HuH-7.5 (cell line): ENCODE data around the gene LNPK.
"Not testable (repeated sequence)": the region's sequence is repeated elsewhere in the genome, so short reads cannot be mapped to it uniquely, and the experiment has no call there.

ENCODE experiments used
- DNase-seq: peaks from one replicate; pipeline ENCODE4 v3.0.0; 2011; ENCODE audit warnings: low spot score

Gene LNPK

GRCh38 chr2:176001916-176002687 lies at the start of gene LNPK:
Gene LNPK (minus strand): TSS chr2:176002267. CDS start chr2:175995584, 6,683 bp downstream.
- peak; percentile 87 for DNase-seq

DNA sequence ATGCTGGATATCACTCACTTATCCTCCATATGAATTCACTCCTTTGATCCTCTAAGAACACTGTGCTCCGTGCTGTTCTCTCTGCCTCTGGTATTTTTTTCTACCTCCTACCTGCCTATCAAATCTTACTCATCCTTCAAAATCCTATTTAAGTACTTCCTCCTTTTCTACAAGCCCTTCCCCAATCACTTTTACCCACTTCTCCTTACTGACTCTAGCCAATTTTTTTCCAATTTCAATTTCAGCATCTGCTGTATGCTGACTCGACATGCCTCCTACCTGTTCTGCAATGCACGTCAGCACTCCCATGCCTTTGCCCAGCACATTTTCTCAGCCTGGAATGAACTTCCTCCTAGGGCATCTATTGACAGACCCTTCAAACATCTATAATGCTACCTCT lies 37.3 kb upstream of the LNPK start:
- DNase-seq: no peak

DNA sequence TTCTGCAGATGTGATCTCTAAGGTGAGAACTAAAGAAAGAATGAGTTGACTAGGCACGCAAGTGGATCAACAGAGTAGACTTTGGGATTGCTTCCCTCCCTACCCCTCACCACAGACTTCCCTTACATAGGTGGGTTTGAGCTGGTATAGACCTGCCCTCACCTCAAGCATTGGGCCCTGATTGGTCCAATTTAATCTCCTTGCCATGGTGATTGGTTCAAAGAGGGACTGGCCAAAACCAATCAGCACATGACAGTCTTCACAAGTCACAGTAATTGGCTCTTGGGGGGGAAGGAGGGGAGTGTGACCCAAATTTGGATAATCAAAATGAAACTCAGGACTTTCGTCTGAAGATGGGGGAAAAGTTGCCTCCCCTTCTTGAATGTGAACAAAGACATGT lies 36.6 kb upstream of the LNPK start:
- no peak for DNase-seq

DNA sequence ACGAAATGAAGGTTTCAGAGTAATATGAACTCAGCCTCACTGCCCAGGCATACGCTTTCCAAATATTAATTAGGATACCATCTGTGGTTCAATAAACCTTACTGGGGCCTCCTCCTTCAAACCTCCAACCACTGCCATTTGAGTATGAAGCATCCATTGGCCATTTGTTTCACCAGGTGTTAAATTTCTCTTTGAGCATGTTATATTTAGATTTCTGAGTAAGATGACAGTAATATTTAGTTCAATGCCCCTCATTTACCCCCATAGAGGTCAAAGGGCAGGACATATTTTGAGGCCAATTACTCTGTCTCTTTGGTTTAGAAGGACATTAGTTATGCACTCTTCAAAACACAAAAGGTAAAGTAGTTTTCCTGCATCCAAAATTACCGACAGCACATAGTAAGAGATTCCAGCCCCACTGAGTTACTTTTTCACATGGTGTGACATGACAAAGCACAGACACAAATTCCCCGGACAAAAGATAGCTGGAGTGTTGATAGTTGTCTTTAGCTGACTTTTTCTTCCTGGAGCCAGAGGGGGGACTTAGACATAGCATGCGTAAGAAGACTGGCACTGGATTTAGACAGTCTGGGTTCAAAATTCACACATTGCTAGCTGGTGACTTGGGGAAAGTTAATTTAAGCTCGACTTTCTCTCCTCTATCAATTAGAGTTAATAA lies 33.1 kb upstream of the LNPK start:
- no peak for DNase-seq

DNA sequence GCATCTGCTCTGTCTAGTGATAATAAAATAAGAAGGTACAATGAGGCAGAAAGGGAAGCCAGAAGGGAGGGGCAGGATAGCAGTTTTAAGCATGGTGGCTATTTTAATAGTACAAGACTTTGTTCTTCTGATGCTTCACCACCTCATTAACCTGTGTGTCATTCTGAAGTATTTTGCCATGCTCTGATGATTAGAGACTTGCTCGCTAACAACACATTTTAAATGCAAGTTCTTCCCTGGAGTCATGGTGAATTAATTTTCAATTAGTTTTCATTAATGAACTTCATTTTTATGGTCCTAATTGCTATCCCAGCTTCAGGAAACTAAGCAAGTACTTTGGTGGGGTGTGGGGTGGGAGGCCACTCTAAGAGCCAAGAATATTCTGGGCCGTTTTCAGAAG lies 25.7 kb upstream of the LNPK start:
- DNase-seq: no peak

DNA sequence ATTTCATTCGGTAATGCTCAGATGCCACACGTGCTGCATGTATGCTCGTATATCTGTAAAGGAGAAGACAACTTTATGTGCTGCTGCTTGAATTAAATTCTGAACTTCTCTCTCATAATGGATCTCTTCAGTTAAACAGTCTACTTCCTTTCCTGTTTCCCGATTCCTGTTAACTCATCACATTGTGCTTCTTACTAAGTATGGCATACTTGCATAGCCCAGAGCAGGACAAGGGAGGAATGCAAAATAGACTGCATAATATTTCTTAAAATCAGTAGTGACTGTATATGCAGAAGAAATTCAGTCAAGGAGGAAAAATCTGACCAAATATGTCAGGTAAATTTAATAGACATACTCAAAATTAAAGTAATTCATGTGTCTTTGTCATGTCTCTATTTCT lies 23.9 kb upstream of the LNPK start:
- DNase-seq: no peak

- no peak for DNase-seq
These were observed 22.0 kb upstream of the LNPK start for GRCh38 chr2:176024083-176024482.

DNA sequence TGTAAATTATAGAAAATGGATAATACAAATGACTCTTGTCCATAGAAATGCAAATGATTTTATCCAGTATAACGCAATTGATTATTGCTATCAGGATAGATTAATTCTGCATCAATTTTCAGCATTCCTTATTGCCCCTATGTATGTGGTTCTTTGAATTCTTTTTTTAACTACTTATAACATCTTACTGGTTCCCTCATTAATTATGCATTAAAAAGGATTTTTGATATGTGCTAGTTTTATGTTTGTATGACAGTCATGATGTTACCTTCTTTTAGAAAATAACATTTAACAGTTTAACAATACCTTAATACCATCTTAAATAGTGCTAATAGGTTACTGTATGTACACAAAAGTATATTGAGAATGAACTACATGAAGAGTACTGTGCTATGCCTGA lies 20.0 kb upstream of the LNPK start:
- no peak for DNase-seq

DNA sequence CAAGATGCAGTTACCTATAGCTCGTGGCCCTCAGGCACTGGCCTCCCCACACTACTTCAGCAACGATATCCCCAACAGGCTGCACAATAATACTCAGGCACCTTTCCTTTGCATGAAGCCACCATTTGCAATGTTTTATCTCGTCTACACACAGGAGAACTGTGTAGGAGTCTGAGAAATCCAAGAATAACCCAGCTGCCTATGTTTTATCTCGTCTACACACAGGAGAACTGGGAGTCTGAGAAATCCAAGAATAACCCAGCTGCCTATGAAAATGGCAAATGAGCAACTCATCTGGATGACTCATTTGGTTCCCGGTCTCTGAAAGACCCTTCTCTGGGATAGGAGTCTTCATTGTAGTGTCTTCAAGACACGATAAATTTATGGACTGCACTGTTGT lies 18.3 kb upstream of the LNPK start:
- DNase-seq: no peak

GRCh38 chr2:176018708-176019107 lies 16.6 kb upstream of the LNPK start:
- DNase-seq: no peak

DNA sequence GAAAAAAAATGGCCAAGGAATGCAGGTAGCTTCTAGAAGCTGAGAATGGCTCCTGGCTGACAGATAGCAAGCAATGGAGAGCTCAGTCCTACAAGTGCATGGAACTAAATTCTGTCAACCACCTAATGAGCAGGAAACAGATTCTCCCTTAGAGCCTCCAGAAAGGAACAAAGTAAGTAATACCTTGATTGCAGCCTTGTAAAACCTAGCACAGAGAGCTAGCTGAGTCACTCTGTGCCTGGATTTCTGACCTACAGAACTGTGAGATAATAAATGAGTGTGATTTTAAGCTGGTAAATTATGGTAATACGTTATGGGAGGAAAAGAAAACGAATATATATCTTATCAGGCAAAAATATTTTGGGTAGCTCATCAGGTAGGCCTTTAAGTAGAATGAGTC lies 7.4 kb upstream of the LNPK start:
- no peak for DNase-seq

DNA sequence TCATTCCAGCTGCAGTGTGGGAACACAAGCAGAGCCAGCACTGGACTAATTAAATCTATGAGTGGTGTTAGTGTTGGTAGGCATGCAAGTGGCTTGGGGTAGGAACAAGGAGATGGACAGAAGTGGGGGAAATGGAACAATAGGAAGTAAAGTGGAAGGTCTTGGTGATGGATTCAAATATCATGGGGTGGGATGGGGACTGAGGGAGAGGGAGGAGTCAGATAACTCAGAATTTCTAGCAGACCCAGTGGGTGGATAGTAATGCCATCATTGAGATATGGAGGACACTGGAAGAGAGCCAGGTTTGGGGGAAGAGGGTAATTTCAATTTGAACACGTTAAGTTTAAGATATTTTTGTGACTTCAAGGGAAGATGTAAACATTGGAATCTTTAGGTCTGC lies 2.9 kb upstream of the LNPK start:
- DNase-seq: no peak

DNA sequence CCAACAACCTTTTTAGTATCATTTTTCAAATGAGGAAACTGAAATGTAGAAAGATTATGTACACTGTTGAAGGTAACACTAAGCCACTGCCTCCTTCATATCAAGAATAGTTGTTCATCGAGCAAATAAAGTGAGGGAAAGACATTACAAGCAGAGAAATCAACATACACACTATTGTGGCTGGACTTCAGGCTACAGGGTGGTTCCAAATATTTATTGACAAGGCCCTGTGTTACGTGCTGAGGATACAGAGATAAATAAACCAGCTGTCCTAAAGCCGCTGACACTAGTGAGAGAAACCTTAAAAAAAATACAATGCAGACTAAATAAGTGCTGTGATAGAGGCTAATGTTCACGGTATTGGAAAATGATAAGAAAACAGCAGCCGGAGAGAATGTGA lies 1.9 kb upstream of the LNPK start:
- DNase-seq: no peak

GRCh38 chr2:176002688-176003210 lies 682 bp upstream of the LNPK start:
- peak; percentile 29 for DNase-seq

GRCh38 chr2:176001281-176001915 lies 669 bp downstream of the LNPK start:
- peak; percentile 15 for DNase-seq

GRCh38 chr2:175999283-175999819 lies 2.7 kb downstream of the LNPK start:
- no peak for DNase-seq

- DNase-seq: no peak
These were observed 12.0 kb downstream of the LNPK start for GRCh38 chr2:175990099-175990498.

GRCh38 chr2:175987126-175987525 lies 14.9 kb downstream of the LNPK start:
- DNase-seq: not testable (repeated sequence)

DNA sequence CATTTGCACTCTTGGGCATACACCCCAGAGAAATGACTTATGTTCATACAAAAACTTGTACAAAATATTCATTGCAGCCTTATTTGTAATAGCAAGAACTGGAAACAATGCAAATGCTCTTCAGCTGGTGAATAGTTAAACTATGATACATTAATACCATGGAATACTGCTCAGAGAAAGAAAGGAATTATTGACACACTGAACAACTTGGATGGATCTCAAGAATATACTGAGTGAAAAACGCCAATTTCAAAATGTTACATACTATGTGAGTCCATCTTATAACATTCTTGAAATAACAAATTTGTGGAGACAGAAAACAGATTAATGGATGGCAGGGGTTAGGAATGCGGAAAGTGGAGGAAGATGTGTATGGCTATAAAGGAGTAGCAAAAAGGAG lies 17.2 kb downstream of the LNPK start:
- DNase-seq: no peak

DNA sequence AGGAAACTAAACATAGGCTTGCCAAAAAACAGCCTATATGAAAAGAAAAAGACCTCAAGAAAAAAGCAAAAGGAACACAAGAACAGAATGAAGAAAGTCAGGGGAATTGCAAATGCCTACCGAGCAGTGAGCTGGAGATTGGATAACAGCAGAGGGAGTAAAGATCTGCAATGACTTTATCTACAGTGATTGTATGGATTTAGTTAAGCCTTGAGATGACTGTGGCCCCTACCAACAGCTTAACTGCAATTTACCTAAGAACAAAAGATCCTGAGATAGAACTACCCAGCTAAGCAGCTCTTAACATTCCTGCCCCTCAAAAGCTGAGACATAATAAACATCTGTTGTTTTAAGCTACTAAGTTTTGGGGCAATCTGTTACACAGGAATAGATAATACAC lies 20.5 kb downstream of the LNPK start:
- DNase-seq: no peak

DNA sequence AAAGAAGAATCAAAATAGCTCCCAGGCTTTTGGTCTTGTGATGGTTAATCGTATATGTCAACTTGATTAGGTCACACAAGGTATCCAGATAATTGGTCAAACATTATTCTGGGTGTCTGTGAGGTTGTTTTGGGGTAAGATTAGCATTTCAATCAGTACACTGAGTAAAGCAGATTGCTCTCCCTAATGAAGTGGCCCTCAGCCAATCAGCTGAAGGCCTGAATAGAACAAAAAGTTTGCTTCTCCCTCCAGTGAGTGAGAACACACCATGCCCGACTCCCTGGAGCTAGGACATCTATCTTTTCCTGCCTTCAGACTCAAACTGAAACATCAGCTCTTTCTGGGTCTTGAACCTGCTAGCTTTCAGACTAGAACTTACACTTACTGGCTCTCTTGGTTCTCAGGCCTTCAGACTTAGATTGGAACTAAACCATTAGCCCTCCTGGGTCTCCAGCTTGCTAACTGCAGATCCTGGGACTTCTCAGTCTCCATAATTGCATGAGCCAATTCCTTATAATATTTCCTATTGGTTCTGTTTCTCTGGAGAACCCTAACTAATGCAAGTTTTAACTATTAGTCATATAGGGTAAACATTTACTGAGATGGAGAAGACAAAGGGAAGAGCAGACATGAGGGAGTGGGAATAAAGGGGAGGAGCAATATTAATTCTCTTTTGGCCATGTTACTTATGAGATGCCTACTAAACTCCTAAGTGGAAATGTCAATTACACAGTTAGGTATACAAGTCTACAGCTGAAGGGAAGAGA lies 25.5 kb downstream of the LNPK start:
- DNase-seq: no peak

- no peak for DNase-seq
These were observed 28.7 kb downstream of the LNPK start for GRCh38 chr2:175973373-175973772.
